HUES48 (cell line): ENCODE data around the gene APCDD1L.
"Not testable (repeated sequence)": the region's sequence is repeated elsewhere in the genome, so short reads cannot be mapped to it uniquely, and the experiment has no call there.

Source experiments
- H3K27ac ChIP-seq: one replicate; pipeline ENCODE4 v1.7.0; 2013; ENCODE audit warnings: low read depth, low read length, inconsistent platforms
- H3K27me3 ChIP-seq: 2 replicates; pipeline ENCODE4 v1.6.1; 2013; ENCODE audit warnings: mild to moderate bottlenecking, low read length; ENCODE audit not compliant: control insufficient read depth, insufficient read depth
- H3K36me3 ChIP-seq: 2 replicates; pipeline ENCODE4 v1.6.1; 2013; ENCODE audit warnings: low read length; ENCODE audit not compliant: control insufficient read depth, insufficient read depth
- H3K4me1 ChIP-seq: 2 replicates; pipeline ENCODE4 v1.6.1; 2013; ENCODE audit warnings: mild to moderate bottlenecking, low read length; ENCODE audit not compliant: control insufficient read depth, insufficient read depth
- H3K4me3 ChIP-seq: 2 replicates; pipeline ENCODE4 v1.5.1; 2013; ENCODE audit warnings: mild to moderate bottlenecking, low read depth, low read length
- H3K9ac ChIP-seq: 2 replicates; pipeline ENCODE4 v1.6.1; 2013; ENCODE audit warnings: mild to moderate bottlenecking, low read depth, low read length, moderate library complexity
- H3K9me3 ChIP-seq: 2 replicates; pipeline ENCODE4 v1.6.1; 2013; ENCODE audit warnings: low read length; ENCODE audit not compliant: control insufficient read depth, insufficient read depth

The APCDD1L gene

DNA sequence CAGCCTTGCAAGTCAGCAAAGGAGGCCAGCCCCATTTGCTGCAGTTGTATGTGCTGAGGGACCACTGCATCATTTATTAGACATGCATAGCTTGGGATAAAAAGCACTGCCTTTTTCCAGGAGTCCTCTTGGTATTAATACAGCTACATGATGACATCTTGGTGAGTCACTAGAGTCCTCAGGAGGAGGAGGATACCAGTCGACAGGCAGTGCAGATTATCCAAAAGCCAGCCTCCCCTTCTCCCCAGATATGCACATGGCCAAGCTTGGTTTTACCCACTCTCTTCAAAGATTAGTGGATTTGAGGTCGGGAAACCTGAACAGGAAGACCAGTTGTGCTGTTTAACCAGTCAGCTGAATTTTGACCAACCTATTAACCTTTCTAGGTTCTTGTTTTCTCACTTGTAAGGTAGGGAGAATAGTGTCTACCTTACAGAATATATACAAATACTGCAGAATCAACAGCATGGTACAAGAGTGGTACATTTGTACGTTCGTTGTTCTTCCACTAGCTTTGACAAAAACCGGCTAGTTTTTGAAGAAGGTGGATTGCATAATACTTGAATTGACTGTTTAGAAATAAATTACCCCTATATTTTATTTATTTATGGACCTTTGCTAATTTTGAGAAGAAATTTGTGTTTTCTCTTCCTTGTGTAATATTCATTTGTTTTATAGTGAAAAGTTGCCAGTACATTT lies 94.3 kb downstream of the APCDD1L start:
- peaks cover 27% of the 10 kb centered on the region for H3K36me3 ChIP-seq
- H3K9ac ChIP-seq, result no peak overlapping the region
- no peak overlapping the region for H3K4me3 ChIP-seq
- H3K27me3 ChIP-seq, result no peaks in the 10 kb centered on the region
- peaks cover 49% of the 10 kb centered on the region for H3K4me1 ChIP-seq
- H3K9me3 ChIP-seq, result no peaks in the 10 kb centered on the region
- peak overlapping the region; percentile 10 for H3K27ac ChIP-seq

DNA sequence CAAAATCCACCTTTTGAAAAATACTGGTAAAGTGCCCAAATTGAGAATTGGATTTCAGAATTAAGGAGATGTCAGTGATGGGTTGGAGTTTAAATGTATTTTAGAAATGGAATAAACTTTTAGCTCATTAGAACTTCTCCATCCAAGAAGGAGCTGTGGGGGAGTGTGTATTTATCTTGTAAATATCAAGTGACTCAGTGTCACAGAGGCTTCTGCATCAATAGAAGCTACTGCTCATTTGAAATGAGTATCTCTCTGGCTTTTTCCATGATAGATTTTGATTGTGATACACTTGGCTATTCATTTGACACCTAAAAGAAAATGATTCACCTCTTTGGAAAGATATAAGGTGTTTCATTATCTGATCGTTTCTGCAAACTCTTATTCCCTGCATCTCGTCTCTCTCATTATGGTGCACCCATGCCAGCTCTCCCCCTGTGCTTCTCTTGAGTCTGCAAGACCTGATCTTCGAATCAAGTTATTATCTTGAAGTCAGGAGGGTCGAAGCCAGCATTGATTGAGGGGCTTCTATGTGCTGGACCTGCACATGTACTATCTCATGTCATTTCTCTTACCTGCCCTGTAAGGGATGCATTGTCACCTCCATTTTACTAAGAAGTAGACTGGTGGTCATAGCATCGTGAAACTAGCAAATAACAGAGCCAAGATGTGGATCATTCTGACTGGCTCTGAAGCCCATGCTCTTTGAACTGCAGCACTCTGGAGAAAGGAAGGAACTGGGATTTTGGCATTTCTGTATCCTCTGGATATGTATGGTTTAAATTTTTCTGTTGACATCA lies 96.0 kb downstream of the APCDD1L start:
- Histone ChIP-seq H3K9me3 (no peaks in the 10 kb centered on the region; the same call in 1 of the 2 replicates), H3K4me1 (peaks cover 45% of the 10 kb centered on the region), H3K36me3 (peaks cover 25% of the 10 kb centered on the region), H3K9ac (no peak overlapping the region), H3K27ac (no peak overlapping the region), H3K27me3 (no peaks in the 10 kb centered on the region), H3K4me3 (no peak overlapping the region)

GRCh38 chr20:58417438-58417837 lies 97.8 kb downstream of the APCDD1L start:
- Histone ChIP-seq H3K36me3 (peaks cover 25% of the 10 kb centered on the region), H3K9ac (no peak overlapping the region), H3K9me3 (no peaks in the 10 kb centered on the region; the same call in 1 of the 2 replicates)

GRCh38 chr20:58416835-58417234 lies 98.4 kb downstream of the APCDD1L start:
- Histone ChIP-seq H3K4me3 (peak overlapping the region; percentile 39; the same call in 1 of the 2 replicates), H3K27ac (peak overlapping the region; percentile 46), H3K4me1 (peaks cover 30% of the 10 kb centered on the region), H3K36me3 (peaks cover 25% of the 10 kb centered on the region), H3K9me3 (no peaks in the 10 kb centered on the region; the same call in 1 of the 2 replicates), H3K27me3 (no peaks in the 10 kb centered on the region), H3K9ac (no peak overlapping the region)

More at GRCh38 chr20:58417438-58417837, 97.8 kb downstream of the APCDD1L start:
- H3K4me1 ChIP-seq, result peaks cover 31% of the 10 kb centered on the region
- no peaks in the 10 kb centered on the region for H3K27me3 ChIP-seq
- H3K4me3 ChIP-seq, result no peak overlapping the region
- peak overlapping the region; percentile 46 for H3K27ac ChIP-seq

GRCh38 chr20:58416057-58416456 lies 99.1 kb downstream of the APCDD1L start:
- Histone ChIP-seq H3K4me3 (no peak overlapping the region), H3K4me1 (peaks cover 29% of the 10 kb centered on the region), H3K9ac (no peak overlapping the region), H3K27me3 (no peaks in the 10 kb centered on the region), H3K9me3 (no peaks in the 10 kb centered on the region; the same call in 1 of the 2 replicates), H3K27ac (peak overlapping the region; percentile 46), H3K36me3 (peaks cover 20% of the 10 kb centered on the region)

DNA sequence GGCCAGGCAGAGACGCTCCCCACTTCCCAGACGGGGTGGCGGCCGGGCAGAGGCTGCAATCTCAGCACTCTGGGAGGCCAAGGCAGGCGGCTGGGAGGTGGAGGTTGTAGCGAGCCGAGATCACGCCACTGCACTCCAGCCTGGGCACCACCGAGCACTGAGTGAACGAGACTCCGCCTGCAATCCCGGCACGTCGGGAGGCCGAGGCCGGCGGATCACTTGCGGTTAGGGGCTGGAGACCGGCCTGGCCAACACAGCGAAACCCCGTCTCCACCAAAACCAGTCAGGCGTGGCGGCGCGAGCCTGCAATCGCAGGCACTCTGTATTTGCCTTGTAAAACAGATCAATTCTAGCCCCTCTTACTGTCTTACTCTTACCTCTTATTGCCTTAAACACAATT lies 100.4 kb downstream of the APCDD1L start:
- not testable (repeated sequence) for H3K9ac ChIP-seq, H3K9me3 ChIP-seq, H3K4me3 ChIP-seq, H3K27me3 ChIP-seq, H3K27ac ChIP-seq
- H3K4me1 ChIP-seq, result peaks cover 29% of the 10 kb centered on the region
- H3K36me3 ChIP-seq, result peaks cover 12% of the 10 kb centered on the region

- peaks cover 33% of the 10 kb centered on the region for H3K4me1 ChIP-seq
- not testable (repeated sequence) for H3K9ac ChIP-seq, H3K36me3 ChIP-seq, H3K27ac ChIP-seq, H3K27me3 ChIP-seq, H3K4me3 ChIP-seq, H3K9me3 ChIP-seq
Observed at GRCh38 chr20:58414216-58414615, 101.0 kb downstream of the APCDD1L start.
